ENCODE results near the gene MKI67.
"Not testable (repeated sequence)": the region's sequence is repeated elsewhere in the genome, so short reads cannot be mapped to it uniquely, and the experiment has no call there.

Gene MKI67, protein sequence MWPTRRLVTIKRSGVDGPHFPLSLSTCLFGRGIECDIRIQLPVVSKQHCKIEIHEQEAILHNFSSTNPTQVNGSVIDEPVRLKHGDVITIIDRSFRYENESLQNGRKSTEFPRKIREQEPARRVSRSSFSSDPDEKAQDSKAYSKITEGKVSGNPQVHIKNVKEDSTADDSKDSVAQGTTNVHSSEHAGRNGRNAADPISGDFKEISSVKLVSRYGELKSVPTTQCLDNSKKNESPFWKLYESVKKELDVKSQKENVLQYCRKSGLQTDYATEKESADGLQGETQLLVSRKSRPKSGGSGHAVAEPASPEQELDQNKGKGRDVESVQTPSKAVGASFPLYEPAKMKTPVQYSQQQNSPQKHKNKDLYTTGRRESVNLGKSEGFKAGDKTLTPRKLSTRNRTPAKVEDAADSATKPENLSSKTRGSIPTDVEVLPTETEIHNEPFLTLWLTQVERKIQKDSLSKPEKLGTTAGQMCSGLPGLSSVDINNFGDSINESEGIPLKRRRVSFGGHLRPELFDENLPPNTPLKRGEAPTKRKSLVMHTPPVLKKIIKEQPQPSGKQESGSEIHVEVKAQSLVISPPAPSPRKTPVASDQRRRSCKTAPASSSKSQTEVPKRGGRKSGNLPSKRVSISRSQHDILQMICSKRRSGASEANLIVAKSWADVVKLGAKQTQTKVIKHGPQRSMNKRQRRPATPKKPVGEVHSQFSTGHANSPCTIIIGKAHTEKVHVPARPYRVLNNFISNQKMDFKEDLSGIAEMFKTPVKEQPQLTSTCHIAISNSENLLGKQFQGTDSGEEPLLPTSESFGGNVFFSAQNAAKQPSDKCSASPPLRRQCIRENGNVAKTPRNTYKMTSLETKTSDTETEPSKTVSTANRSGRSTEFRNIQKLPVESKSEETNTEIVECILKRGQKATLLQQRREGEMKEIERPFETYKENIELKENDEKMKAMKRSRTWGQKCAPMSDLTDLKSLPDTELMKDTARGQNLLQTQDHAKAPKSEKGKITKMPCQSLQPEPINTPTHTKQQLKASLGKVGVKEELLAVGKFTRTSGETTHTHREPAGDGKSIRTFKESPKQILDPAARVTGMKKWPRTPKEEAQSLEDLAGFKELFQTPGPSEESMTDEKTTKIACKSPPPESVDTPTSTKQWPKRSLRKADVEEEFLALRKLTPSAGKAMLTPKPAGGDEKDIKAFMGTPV (N-terminal part only)

DNA sequence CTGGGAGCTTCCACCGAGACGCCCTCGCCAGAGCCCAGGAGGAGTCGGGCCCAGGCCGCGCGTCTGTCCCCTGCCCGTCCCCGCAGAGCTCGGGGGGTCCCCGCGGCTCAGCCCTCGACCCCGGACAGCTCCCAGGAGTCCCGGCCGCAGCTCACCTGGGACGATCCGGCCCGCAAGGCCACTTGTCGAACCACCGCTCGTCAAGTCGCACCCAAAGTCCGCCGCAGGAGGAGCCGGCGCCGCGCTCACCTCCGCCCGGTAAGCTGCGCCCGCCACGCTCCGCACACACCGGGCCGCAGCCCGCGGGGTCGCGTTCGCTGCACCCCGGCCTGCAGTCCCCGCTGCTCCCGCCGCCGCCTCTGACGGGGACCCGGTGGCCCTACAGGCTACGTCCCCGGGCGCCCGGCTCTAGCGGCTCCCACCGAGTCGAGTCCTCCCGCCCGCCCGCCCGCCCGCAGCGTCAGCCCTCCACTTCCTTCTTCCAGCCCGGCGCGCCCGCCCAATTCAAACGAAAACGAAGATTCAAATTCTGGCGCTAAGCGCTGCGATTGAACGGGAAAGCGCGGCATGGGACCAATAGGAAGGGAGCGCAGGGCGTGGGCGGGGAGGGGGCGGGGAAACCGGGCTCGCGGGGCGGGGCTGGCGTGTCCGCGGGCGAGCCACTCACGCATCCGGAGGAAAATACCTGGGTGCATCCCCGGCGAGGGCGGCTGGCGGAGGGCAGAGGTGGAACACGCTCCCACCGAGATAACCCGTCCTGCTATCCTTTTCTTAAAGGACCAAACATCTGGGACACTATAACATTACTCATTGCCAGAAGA, at the start of gene MKI67:
Gene MKI67 (minus strand): TSS at position 480 of the 821 bp plus-strand sequence. CDS start 756 bp downstream, outside the sequence.
- DNase-seq, result peak; percentile 69

DNA sequence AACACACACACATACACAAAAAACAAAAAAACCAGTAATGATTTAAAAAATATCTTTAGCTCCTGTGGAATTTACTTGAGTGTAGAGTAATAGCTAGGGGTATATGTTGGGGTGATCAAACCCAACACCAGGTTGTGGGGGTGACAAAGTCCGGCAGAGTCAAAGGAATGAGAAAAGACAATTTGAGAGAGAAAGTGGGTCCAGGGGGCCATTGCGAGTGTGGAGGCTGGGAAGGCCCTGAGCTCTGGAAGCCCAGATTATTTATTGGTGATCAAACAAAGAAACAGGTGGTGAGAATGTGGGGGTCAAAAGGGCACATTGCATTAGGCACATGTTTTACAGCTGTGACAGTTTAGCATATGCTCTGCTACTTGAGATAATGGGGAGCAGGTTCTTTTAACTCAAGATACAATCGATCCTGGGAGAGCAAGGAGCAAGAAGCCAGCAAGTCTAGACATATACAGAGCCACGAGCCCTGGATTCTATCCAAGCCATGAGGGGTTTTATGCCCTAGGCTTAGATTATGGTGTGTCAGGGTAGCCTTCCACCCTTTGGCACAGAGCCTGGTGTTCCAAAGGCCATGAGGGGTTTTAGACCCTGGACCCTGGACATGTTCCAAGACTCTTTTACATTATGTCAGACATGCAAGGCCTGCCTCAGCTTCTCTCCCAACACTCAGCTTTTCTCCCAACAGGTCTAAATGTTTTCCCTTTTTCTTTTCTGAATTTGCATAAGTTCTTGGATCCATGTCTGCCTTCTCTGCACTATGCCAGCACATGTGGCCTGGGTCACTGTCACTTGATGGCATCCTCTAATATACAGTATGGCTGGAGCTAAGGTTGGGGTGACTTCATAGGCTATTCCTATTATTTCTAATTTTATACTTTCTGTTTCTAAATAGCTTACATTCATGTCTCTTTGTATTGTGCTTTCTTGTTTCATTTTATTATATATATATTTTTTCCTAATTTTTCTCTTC, 48.6 kb upstream of the MKI67 start:
- DNase-seq, result no peak

DNA sequence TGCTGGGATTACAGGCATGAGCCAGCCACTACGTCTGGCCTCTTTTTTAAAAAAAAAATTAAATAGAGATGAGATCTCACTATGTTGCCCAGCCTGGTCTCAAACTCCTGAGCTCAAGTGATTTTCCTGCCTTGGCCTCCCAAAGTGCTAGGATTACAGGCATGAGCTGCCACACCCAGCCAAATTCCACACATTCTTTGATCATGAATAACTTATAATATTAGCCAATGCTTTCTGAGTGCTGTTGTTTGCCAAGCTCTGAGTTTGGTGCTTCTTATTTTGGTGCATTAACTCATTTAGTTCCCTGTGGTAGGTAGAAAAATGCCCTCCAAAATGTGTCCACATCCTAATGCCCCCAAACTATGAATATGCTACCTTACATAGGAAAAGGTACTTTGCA, 47.2 kb upstream of the MKI67 start:
- no peak for DNase-seq

DNA sequence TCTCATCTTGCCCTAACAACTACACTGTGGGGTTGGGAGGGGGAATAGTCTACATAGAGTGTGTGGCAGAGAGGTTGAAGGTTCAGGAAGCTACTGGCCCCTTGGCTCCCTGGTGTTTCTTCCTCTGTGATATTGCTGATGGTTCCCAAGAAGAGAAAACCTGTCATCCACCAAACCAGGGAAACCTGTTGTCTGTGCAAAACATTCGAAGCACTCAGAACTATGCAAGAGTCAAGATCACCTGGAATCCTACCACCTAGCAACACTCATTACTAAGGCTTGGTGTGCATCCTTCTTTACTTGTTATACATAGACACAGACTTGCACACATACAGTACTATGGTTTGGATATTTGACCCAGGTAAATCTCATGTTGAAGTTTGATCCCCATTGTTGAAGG, 46.5 kb upstream of the MKI67 start:
- no peak for DNase-seq

DNA sequence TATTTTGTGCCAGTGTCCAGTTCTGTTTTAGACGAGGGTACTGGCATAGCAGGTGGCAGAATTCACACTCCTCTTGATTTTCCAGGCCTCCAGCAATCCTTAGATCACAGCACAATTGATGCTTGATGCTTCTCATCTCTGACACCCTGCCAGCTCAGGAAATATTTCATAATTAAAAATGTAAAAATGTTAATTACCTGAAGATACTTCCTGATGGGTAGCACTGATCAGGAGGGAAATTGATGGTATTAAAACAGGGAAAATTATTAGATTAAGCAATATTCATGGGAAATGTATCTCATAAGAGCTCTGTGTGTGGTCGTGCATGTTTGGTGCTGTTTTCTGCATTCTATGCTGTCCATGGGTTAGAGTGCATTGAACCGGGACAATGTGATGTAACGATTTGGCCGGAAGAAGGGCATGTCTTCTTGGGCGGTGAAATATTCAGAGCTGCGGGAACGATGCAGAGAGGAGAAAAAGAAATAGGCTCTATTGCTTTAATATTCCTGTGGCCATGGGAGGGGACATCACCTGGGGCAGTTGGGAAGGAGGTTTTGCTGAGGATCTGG, 43.7 kb upstream of the MKI67 start:
- DNase-seq, result no peak

DNA sequence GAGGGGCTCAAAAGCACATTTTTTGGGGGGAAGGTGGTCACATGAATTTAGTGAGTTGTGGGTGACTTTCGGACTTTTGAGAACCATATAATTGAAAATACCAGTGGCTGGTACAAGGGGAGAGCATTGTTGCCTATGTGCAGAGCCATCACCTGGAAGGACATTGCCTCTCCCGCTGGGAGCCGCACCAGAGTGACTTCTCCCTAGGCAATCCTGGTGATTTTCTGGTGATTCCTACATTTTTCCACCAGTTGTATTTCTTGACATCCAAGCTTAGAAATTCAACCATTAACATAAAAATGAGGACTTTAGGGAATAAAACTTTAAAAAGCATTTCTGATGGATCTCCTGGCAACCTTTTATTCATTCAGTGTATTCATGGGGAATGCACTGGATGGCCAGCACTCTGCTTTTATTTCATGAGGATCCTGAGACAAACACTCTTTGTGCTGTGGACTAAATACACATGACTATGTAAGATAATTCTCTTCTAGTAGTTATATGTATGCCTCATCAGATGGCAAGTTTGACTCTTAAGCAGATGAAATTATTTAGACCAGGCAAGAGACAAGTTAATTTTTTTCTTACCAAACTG, 41.8 kb upstream of the MKI67 start:
- DNase-seq, result no peak

DNA sequence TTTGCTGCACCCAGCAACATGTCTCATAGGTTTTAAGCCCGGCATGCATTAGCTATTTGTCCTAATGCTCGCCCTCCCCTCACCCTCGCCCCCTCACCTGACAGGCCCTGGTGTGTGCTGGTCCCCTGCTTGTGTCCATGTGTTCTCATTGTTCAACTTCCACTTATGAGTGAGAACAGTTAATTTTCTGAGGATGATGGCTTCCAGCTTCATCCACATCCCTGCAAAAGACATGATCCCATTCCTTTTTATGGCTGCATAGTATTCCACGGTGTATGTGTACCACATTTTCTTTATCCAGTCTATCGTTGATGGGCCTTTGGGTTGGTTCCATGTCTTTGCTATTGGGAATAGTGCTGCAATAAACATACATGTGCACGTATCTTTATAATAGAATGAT, 40.9 kb upstream of the MKI67 start:
- DNase-seq, result not testable (repeated sequence)

DNA sequence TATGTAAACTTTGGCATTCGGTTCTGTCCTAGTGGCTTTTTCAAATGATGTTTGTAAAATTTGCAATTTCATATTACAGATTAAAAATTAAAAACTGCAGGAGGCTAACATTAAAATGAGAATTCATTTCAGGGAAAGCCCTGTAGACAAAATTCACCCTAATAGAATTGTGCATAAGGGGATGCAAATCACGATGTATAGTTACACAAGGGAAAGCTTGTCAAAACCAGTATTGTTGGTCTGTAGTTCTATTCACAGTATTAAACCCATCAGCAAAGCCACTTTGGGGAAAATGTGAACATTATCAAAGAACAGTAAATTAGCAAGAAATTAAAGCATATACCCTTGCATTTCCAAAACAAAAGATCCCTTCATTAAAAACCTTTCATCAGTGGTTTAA, 39.9 kb upstream of the MKI67 start:
- DNase-seq, result no peak

DNA sequence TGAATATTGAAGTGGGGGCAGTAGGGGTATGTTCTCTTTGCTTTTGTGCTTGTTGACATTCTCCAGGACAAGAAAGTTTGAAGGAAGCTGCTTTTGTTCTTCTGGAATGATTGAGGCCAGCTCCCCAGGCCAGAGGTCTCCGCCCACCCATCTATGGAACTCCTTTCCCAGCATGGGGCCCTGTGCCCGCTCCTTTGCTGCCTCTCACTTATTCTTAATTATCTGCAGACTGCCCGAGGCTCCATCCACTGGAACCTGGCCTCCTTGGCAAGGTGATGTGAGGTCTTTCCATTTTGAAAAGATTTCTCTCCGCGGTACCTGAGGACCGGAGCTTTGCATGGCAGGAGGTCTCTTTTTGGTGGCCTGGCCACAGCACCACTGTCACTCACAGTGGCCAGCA, 39.3 kb upstream of the MKI67 start:
- DNase-seq, result no peak

DNA sequence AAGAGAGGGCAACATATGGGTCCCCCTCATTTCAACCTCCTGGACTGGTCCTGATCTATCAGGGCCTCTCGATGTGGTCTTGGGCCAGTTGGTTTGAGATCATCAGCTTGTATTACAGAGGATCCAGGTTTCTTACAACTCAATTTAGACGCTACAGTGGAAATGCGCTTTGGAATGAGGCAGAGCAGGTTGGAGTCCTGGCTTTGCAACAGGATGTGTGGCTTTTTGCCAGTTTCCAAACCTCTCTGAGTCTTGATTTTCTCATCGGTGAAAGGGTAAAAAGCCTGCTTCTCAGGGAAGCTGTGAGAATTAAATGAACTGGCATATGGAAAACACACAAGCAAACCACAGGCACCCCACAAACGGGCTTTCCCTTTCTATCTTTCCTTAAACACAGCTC, 37.5 kb upstream of the MKI67 start:
- no peak for DNase-seq

DNA sequence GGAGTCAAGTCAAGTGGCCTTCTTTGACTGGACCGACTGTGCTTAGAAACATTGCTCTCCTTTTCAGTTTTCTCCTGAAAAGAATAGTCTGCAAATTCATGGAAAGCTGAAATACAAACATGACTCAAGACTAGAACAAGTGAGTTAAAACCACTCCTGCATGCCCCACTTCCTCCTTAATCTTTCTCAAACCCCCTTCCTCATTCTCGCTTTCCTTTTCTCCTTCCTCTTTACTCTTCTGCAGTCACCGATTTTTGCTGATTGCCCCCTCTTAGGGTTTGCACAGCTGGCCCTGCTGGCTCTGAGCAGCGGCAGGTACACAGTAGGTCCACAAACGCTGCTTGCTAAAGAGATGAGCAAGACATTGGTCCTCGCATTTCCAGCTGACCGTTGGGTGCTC, 34.8 kb upstream of the MKI67 start:
- no peak for DNase-seq

DNA sequence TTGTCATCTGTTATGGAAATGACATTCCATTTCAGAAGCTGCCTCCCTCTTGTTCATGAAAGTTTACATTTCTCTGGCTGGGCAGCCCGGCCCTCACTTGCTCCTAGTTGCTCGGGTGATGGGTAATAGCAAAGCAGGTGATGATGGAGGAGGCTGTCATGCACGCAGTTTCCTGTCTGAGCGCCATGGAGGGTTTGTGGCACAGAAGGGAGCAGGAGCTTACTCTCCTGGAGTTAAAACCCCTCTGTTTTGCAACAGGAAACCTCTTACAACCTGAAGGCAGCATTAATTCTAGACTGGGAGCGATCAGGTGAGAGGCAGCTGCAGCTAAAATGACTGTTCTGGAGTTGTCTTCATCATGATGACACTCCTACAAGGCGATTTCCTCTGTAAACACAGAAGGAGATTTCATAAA, 34.1 kb upstream of the MKI67 start:
- DNase-seq, result no peak

DNA sequence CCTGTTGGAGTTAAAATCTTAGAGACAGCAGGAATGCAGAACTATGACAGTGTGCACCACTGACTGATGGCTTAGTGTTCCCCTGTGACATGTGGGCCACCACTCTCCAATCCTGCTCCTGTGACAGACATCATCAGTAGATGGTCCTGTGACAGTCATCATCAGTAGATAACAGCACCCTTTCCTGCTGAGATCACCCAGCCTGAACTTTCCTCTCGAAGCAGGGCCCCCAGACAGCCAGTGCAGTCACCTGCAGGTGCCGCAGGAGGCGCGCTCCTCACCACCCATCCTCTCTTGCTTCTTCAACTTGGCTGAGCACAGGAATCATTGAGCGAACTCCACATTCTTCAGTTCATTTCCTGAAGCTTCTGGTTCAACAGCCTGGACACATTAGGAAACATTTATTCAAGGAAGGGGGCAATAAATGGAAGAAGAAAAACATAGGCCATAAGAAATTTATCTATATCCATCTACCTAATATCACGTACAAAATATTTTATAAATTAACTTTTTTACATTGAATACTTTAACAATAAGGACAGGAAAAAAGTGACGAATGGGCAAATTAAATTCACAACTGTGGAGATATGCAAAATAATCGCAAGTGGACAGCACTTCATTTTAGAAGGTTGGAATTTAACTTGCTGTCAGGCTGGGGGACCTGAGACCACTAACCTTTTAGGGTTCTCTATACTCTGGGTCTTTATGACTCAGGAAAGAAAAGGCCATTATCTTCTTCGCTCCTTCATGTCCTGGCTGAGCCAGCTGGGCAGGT, 32.0 kb upstream of the MKI67 start:
- DNase-seq, result no peak

DNA sequence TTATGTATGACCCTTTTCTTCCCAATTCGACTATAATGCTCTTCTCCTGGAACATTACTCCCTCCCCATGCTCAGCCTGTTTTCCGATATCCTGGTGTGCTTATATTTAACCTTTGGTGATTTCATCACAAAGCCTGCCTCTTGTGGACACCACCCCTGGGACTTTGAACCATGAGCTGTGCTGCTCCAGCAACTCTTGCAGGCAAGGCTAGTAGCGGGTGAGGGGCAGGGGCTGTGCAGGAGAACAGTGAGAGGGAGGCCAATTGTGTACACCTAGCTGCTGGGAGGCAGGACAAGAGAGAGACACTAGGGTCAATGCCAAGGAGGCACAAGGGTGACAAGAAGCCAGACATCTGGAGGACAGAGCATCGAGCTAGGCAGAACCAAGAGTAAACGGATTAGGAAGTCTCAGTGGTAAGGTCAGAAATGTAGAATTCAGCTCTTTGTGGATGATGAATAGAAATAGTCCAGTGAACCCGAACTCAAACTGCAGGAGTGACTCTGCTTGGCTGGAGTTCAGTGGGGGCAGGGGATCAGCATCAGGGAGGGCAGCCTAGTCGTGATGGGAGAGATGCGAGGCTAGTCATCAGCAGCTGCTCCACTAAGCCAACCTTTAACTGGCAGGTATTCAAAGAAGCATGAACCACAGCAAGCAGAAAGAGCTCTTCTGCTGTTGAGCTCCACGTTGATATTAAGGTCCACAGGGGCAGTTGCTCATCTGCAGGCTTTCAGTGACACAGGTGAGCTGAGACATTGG, 31.0 kb upstream of the MKI67 start:
- DNase-seq, result no peak

DNA sequence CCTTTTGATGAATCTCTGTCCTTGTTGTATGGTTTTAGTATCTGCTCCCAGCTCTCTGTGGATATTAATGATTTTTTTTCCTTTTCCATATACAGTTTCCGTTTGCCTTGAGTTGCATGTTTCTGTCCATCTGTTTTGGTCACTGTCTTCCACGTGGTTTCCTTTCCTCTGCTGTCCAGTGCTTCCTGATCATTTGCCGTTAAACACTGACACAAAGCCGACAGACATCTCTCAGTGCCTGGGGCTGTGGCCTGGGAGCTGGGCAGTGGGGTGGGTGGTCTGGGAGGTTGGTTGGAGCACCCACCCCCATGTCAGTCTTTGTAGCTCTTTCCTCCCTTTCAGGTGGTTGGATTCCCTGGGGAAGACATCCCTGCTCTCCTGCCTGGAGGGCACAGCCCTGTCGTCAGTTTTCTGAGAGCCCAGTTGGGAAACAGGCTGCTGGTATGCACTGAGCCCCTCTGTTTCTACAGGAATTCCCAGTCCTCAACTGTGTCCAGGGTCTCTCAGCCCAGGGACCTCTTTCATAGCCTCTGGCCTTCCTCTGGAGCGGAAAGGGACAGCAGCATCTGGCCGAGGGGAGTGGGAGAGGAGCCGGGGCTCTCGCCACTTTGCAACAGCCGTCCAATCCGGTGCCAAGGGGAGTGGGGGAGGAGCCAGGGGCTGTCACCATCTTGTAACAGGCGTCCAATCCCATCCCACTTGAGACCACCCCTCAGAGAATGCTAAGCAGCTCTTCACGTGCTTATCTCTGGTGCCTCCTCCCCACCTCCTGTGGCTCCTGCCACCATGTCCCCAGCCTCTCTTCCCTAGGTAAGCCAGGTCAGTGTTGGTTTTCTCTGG, 26.7 kb upstream of the MKI67 start:
- DNase-seq, result no peak

DNA sequence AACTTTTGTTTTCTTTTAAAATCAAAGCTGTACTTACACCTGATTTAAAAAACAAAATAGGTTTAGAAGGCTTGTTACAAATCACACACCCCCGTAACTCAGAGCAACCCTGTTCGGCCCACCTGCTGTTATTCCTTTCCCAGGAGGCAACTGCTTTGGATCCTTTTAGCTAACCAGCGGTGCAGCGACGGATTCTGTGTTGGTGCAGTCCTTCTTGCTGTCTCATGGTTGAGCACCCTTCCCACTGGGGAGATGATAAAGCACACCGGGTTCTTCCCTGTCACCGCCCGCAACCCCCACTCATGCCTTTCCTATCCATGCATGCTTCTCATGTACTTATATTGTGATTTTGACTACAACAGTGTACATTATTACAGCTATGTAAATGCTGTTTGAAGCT, 24.8 kb upstream of the MKI67 start:
- DNase-seq, result no peak

DNA sequence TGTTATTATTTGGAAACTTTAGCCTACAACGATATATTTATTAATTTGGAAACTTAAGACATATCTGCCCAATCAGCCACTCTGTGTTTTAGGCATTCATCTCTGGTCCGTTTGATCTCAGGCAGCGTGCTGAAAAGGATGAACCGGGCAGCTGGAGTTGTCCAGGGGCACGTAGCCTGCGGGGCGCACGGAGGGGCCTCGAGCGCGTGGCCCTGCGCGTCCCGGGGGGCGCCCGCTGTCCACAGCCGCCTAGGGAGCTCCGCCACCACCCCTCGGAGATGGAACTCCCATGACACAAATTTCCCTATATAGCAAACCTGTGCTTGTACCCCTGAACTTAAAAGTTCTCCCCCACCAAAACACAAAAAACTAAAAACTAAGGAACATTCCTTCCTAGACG, 24.3 kb upstream of the MKI67 start:
- DNase-seq, result no peak

DNA sequence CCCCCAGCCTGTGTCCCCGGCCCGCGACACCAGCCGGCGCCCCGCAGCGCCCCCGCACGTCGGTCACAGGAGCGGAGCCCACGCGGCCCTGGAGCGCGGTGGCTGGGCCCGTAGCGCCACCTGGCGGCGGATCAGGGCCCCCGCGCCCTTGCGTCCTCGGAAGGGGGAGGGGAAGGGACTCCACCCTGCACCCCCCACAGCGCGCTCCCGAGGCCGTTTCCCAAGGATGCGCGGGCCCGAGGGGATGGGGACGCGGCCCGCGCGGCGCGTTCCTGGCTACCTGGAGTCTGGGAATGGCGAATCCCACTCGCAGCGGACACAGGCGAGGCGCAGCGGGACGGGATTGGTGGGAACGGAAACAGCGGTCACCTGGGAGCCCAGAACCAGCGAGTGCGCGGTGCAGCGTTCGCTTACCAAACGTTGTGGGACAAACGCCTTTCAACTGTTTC, 23.8 kb upstream of the MKI67 start:
- DNase-seq, result no peak
